ENCODE measurements around the gene ETFB.

The ETFB gene

GRCh38 chr19:51346742-51347141, 19.4 kb downstream of the ETFB start:
- no peak for DNase-seq

DNA sequence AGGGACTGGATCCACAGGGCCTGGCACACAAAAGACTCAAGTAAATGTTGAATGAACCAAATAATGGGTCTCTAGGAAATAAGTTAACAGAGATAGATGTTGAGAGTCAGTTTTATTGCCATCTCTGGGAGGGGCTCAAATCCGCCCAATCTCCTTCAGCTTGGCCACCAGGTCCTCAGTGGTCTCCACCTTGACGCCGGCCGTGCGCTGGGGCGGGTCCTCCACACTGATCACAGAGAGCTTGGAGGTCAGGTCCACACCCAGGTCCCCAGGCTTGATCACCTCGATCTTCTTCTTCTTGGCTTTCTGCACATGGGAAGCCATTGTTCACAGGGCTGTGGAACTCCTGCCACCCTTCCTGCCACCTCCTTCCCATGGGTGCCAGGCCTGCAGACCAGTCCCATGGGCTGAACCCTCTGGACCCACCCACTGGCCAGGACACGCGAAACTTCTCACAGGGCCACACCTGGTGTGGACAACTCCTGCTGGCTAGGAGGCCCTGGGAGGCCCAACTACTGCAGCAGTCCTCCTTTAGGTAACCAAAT, 21.0 kb downstream of the ETFB start:
- DNase-seq = no peak

- no peak for DNase-seq
Observed at GRCh38 chr19:51342631-51343569, 23.3 kb downstream of the ETFB start.

GRCh38 chr19:51341976-51342580, 24.1 kb downstream of the ETFB start, which contains the start of gene VSIG10L:
Gene VSIG10L, minus strand, starts transcription at chr19:51342139. Its CDS starts 15 bp downstream, at chr19:51342124.
- DNase-seq = no peak

- no peak for DNase-seq
Observed at GRCh38 chr19:51341066-51341465, 25.1 kb downstream of the ETFB start.

GRCh38 chr19:51339687-51340656, 26.2 kb downstream of the ETFB start:
- no peak for DNase-seq

GRCh38 chr19:51339313-51339686, 26.9 kb downstream of the ETFB start:
- no peak for DNase-seq

- peak; percentile 11 for DNase-seq
Observed at GRCh38 chr19:51338563-51339312, 27.4 kb downstream of the ETFB start.

DNA sequence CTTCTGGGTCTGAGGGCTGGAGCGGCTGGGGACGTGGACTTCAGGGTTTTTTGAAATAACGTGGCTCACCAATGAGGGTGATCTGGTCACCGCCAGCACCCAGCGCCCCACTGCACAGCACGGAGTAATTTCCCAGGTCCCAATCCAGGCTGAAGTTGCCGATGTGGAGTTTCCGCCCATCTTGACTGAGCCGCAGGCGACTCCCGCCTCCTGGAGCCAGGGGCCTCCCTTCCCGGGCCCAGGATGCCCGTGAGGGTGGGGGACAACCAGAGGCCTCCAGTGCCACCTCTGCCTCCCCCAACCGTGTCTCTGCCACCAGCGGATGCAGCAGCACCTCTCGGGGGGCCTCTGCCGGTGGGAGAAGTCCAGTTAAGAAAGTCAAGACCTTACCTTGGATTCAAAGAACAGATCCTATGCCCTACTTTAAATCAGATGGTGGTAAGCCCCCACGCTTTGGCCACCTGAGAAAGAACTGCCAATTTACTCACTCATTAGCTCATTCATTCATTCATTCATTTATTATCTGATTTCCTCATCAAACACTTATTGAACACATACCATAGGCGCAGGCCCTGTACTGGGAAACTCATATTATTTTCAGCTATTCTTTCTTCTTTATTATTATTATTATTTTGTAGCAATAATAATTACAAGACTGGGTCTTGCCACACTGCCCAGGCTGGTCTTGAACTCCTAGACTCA, 28.2 kb downstream of the ETFB start:
- DNase-seq = no peak

GRCh38 chr19:51337141-51337860, 28.9 kb downstream of the ETFB start:
- DNase-seq = no peak

GRCh38 chr19:51333836-51334460, 32.2 kb downstream of the ETFB start:
- no peak for DNase-seq

GRCh38 chr19:51331716-51332115, 34.5 kb downstream of the ETFB start:
- DNase-seq = no peak

GRCh38 chr19:51331193-51331592, 35.0 kb downstream of the ETFB start:
- no peak for DNase-seq

GRCh38 chr19:51330366-51330765, 35.8 kb downstream of the ETFB start:
- no peak for DNase-seq

DNA sequence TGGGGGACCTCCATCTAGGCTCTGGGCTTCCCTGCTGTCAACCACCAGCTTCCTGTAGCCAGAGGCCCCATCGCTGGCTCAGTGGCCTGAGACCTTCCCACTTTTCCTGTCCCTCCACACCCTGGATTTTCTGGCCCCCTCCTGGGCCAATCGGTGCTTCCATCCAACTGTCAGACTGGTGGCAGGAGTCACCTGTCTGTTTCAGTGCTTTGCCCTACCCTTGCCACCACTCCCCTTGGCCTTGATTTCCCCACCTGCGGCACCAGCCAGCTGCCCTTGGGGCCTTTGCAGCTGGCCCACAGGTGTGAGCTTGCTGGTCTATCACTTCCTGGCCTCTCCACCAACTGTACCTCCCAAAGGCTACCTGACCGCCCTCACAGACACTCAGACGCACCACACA, 36.8 kb downstream of the ETFB start:
- no peak for DNase-seq

DNA sequence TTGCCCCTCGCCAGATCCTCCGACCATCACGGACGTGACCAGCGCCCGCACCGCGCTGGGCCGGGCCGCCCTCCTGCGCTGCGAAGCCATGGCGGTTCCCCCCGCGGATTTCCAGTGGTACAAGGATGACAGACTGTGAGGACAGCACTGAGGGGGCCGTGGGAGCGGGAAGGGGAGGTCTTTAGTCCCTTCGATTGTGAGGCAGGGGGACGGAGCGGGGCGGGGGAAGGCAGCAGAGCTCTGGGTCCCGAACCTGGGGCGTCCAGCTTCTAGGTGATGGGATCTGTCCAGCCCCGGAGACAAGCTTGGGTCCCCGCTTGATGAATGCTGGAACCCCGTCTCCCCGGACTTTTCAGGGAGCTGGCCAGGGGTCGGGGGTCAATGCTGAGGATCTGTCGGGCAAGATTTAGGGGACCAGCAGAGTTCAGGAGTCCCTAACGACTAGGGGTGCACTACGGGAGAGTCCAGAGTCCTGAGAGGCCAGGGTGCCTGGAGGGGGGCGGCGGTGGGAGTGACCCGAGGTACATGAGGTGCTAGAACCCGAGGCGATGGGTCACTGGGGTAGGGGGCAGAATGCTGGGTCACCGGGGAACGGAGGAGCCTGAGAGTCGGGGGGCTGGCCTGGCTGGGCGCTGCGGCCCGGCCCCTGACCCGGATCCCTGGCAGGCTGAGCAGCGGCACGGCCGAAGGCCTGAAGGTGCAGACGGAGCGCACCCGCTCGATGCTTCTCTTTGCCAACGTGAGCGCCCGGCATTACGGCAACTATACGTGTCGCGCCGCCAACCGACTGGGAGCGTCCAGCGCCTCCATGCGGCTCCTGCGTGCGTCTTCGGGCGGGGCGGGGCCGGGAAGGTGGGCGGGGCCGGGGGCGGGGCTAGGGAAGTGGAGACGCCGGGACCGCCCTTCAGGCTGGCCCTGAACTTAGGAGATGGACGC, 38.9 kb downstream of the ETFB start:
- no peak for DNase-seq

DNA sequence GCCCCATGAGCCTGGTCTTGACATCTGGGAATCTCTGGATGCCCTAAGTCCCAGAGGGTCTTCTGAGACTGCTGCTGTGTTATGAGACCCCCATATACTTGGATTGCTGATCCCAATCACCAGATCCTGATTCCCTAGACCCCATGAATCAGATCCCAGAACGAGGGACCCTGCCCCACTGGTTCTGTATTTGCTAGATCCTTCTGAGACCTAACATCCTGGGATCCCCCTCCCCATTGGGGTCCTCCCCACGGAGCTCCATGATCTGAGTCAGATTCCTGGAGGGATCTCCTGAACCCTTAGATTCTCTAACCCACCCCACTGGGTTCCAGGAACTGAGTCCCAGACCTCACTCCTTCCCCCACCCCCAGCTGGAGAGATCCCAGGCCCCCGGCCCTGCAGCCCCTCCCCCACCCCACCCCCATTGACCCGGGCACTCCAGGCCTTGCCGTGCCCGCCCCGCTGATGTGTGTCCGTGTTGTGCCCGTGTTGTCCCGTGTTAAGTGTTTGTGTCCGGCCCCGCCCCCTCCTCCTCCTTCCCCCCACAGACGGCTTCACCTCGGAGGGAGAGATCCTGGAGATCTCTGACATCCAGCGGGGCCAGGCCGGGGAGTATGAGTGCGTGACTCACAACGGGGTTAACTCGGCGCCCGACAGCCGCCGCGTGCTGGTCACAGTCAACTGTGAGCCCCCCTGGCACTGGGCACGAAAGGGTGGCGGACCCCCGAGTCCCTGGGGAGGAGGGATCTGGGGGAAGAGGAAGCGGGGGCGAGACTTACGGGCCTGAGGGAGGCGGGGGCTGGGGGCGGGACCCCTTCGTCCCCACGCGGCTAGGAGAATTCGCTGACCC, 39.7 kb downstream of the ETFB start:
- no peak for DNase-seq
